ENCODE measurements around the gene THUMPD3. TPM values are rescaled to one million over a fixed set of nuclear protein-coding genes. Genes with fewer than 3 reads are reported as not detected.

The THUMPD3 gene
- total and polyA plus RNA-seq, 9 of the 15 experiments (the other 6 are each of a cell fraction or from before 2014, with no cell fraction given), result 58.3 to 132 (median 113) TPM

GRCh38 chr3:9362731-9363530 lies at the start of gene THUMPD3 (continued):
- TF ChIP-seq TSHZ1 (CRISPR knock-in tag; IDR thresholded peaks at IDR 0.05), result no peak
- TF ChIP-seq CBX3 (IDR thresholded peaks at IDR 0.05; ENCODE audit: borderline replicate concordance in 1 of 2, low read length in 2 of 2), result peak in 1 of 2 experiments; percentile 91; a peak in 2 of 3 replicates
- TF ChIP-seq ARID1B (IDR thresholded peaks at IDR 0.05), result peak; percentile 56; the same call in 1 of the 2 replicates
- TF ChIP-seq CCNT2 (IDR thresholded peaks at IDR 0.05; ENCODE audit: borderline replicate concordance, extremely low read depth, insufficient read length, low read depth, low read length), result peak; percentile 52
- TF ChIP-seq USF1 (CRISPR knock-in tag; IDR thresholded peaks at IDR 0.05), result peak; percentile 83
